GM18499 (cell line): ENCODE results near the gene SPATA33.

Experiments used
- ATAC-seq: cut with Tn5 transposase; IDR thresholded peaks from one replicate; pipeline ENCODE4 v1.9.1; 2021; ENCODE audit warnings: moderate number of reproducible peaks; ENCODE audit not compliant: insufficient read depth, unreplicated experiment

The SPATA33 gene

DNA sequence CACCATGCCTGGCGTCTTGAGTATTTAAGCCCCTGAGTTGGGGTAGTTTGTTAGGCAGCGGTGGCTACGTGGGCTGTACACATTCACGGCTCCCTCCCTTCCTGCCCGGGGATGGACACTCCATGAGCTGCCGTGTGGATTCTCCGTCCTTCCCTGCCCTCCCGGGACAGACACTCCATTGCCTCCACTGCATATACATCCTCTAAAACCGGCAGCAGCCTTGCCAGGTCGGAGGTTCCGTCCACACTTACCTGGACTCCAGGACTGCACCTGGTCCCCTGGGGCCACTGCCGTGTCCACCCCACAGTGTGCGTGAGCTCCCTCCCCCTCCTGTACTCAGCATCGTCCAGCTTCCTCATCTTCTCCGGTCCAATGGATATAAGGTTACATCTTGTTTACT is 47.4 kb downstream of the SPATA33 start:
- no peak for ATAC-seq

DNA sequence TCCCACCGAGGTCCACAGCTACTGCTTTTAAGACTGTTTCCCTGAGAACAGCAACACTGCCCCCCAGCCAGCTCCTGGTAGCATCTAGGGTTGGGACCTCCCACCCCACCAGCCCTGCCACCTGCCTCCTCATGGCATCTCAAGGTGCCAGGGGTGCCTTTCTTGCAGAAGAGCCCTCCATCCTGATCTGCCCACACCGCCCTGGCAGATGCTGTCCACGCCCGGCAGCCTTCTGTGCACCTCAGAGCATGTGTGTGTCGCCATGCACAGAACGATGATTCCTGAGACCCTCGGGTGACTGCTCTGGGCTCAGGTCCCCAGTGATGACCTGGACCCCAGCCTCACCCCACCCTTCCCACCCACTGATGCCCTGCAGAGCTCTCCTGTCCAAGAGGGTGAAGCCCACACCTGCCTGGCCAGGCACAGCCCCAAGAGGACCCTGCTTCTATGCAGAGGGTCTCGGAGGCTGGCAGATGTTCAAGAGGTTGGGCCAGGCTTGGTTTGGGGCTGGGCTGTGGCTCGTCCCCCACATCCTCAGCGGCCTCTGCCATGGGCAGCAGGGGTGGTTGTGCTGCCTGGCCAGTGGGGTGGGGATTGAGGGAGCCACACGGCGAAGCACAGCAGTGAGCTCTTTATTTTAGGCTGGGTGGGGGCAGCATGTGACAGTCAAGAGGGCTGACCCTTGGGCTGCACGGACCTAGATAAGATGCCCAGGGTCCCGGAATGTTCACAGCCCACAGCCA is 49.1 kb downstream of the SPATA33 start:
- ATAC-seq, result no peak

DNA sequence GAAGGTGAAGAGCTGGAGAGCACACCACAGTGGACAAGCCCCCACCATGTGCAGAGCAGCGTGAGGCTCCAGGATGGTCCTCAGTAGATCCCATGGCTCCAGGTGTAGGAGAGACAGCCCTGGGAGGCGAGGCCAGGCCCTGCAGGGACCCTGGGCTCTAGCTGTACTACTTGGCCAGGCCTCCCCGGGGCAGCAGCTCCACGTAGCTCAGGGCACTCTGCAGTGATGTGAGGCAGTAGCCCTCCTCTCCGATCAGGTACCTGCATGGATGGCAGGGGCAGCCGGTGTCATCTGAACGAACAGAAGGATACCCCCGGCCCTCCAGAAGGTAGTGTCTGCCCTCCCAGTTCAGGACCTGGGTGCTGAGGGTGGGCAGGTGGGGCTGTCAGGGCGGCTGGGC is 50.1 kb downstream of the SPATA33 start:
- ATAC-seq, result no peak

DNA sequence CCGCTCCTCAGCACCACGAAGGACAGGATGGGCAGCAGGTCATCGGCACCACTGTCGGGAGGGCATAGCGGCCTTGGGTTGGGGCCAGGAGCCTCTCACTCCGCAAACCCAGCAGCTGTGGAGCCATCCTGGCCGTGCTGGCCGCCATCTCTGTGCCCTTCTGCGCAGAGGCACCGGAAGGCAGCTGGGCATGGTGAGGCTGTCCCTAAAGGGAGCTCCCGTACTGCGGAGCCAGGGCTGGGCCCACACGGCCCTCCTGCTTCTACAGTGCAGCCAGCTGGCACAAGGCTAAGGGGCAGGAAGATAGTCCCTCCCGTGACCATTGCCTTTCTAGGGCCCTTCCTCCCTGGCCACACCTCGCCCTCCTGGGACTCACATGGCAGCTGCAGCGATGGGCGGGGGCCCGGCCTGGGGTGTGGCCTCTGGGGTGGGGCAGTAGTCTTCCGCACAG is 50.9 kb downstream of the SPATA33 start:
- no peak for ATAC-seq

DNA sequence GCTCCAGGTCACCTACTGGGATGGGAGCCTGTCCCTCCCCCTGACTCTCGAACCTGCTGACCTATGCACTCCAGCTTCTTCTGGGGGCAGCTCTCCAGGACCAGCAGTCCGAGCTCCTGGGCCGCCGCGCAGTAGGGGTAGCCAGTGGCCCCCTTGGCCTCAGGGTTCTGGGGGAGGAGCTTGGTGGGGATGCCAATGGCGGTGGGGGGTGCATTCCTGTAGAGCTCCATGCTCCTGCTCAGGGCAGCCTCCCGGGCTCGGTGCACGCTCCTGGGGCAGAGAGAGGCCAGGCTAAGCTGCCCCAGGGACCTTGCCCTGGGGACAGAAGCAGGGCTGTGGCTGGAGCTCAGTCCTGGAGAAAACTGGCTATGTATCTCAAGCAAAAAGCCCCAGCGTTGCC is 51.5 kb downstream of the SPATA33 start:
- no peak for ATAC-seq

DNA sequence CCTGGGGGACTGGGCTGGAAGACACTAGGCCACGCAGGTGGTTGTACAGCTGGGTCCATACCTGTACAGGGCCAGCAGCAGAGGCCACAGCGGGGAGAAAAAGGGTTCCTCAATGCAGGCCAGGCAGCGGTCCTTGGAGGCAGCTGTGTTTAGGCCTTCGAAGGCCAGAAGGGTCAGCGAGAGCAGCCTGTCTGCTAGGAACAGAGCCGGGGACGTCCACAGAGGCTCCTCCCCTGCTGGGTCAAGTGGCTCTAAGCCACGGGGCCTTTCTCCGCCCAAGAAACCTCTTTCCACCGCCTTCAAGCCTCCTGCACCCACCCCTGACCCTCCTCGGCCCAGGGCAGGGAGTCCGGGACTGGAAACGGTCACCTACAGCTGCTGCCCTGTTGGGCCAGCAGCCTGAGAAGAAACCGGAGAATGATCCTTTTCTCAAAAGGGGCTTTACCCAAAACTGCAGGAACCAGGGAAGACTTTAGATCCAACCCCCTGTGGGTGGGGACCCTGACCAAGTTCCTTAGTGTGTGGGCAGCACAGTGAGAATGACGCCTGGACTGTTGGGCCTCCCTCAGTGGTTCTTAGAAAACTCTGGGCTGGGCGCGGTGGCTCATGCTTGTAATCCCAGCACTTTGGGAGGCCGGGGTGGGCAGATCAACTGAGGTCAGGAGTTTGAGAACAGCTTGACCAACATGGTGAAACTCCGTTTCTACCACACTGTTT is 52.2 kb downstream of the SPATA33 start:
- ATAC-seq, result no peak

DNA sequence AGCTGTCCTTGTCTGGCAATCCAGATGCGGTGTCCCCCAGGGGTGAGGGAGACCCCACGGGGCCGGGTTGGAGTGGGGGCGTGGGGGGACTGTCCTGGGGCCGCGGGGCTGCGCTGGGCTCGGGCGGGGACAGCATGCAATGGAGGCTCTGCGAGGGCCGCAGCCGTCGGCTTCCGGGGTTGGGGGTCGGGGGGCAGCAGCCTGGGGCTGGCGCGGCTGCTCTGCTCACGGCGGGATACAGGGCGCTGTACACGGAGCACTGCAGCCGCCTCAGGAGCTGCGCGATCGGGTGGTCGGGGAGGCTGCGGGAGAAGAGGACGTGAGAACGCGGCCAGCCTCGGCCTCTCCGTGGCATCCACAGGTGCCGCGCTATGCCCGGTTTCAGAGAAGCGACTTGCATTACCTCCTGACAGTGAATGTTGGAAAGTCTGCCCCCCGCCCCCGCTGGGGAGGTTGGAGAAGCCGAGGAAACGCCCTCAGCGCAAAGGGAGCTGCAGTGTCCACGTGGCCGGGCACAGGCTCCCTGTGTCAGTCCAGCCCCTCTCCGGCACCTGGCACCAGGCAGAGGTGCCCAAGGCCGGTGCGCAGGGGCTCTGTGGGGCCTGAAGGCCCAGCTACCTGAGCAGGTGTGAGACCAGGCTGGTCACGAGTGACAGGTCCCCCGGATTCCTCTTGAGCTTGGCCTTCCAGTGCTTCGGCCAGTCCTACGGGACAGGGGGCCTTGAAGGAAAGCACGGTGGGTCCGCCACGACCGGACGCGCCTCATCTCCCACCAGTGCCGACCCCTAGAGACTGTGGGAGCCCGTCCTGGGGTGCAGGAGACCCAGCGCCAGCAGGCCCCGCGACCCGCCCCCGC is 53.3 kb downstream of the SPATA33 start:
- ATAC-seq, result no peak

DNA sequence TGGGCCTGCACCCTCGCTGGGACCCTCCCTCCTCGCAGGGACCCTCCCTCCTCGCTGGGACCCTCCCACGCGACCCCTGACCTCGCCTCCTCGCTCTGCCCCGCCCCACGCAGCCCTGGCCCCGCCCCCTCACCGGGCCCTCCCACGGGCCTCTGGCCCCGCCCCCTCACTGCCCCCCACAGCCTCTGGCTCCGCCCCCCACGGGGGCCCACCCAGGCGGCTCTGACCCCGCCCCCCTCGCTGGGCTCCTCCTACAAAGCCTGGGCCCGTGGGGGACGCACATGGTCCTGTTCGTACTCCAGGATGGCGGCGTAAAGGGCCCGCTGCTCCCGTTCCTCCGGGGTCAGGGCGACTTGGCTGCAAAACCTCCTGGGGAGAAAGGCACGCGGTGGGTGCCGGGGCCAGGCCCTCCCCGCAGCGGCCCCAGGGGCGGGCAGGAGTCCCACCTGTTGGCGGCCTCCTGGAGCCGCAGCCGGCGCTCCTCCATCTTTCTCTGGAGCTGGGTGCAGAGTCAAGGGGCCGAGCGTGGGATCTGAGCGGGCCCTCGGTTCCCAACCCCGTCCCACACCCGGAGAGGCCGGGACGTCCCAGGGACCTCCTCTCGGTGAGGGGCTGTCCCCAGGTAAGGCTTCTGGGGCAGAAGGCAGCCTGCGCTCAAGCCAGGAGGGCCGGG is 54.1 kb downstream of the SPATA33 start:
- no peak for ATAC-seq

DNA sequence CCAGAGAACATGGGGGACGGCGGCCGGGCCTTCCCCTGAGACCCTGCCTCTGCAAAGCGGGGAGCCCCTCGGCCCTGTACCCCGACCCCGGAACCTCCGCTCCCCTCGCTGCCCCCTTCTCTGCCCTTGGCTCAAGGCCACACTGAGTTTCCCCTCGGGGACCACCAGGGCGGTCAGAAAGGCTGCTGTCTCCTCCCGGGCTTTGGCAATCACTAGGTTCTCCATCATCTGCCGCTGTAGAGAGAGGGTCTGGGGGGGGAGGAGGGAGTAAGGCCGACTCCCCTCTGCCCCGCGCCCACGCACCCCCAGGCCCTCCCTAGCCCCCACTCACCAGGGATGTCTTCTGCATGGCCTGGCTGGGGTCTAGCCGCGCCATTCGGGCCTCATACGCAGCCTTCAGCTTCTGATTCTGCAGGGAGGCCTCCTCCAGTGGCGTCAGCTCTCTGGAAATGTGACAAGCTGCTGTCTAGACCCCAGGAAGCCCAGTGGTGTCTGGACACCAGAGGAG is 54.7 kb downstream of the SPATA33 start:
- no peak for ATAC-seq

DNA sequence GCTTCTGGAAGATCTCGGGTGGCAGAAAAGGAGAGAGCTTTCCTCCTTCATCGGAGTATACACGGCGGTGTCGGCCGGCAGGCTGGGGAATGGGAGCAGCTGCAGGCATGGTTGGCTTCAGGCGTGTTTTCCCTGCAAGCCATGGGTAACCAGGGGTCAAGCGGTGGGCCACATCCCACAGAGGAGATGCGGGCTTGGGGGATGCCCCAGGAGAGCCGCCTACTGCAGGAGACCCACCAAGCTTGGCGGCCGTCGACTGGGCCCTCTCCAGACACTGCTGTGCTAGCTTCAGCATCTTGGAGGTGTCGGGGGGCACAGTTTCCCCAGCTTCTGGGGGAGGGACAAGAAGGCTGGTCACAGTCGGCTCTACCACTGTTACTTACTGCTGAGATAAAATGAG is 58.9 kb downstream of the SPATA33 start:
- no peak for ATAC-seq

DNA sequence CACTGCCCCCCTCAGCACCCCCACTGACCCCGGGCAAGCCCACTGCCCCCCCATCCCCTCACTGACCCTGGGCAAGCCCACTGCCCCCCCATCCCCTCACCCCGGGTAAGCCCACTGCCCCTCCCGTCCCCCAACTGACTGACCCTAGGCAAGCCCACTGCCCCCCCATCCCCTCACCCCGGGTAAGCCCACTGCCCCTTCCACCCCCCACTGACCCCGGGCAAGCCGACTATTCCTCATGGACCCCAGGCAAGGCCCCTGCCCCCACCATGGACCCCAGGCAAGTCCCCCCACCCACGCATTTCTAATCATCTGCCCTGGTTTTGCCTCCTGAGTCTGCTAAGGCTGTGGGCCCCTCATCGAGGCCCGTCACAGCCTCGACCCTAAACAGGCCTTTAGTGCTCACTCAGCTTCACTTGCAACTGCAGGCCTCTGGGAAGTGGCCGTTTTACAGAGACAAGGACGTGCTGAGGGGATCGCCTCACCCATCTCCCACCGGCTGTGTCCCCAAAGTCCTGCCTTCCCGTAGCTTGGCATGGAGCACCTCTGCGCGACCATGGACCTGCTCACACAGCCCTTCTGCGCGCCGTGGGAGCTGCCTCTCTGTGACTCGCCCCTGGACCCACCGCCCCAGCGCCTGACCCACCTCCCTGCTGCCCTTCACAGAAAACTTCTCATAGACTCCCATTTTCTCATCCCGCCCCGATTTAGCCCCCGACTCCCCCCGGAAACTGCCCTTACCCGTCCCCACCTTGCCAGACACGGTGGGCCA is 59.5 kb downstream of the SPATA33 start:
- ATAC-seq, result no peak

DNA sequence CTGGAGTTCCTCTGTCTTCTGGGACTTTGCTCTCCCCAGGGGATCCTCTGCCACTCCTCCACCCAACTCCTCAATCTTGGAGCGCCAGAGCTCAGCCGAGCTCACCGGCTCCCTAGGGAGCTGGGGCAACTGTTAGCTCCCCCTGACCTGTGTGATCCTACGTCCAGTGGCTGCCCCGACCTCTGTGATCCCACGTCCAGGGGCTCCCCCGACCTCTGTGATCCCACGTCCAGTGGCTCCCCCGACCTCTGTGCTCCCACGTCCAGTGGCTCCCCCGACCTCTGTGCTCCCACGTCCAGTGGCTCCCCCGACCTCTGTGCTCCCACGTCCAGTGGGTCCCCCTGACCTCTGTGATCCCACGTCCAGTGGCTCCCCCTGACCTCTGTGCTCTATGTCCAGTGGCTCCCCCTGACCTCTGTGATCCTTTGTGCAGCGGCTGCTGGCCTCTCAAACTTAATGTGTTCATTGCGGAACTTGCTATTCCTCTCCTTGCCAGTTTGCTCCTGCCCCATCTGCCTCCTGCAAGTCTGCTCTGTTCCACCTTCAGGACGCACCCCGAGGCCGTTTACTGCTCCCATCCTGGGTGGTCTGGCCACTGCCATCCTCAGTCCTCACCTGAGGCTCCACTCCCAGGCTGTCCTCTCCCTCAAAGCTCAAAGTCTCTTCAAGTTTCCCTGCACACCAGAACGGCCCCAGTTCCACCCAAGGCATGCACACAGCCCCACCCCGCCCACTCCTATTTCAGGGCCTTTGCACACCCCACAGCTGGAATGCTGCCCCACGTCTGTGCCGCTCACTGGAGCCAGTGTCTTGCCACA is 60.3 kb downstream of the SPATA33 start:
- no peak for ATAC-seq
